ENCODE data around the gene SLC39A6. TPM values are rescaled to one million over a fixed set of nuclear protein-coding genes. Genes with fewer than 3 reads are reported as not detected.

SLC39A6 gene
- total RNA-seq, 6 experiments from 2014 or later = 62.4 to 76.4 (median 71.1) TPM

DNA sequence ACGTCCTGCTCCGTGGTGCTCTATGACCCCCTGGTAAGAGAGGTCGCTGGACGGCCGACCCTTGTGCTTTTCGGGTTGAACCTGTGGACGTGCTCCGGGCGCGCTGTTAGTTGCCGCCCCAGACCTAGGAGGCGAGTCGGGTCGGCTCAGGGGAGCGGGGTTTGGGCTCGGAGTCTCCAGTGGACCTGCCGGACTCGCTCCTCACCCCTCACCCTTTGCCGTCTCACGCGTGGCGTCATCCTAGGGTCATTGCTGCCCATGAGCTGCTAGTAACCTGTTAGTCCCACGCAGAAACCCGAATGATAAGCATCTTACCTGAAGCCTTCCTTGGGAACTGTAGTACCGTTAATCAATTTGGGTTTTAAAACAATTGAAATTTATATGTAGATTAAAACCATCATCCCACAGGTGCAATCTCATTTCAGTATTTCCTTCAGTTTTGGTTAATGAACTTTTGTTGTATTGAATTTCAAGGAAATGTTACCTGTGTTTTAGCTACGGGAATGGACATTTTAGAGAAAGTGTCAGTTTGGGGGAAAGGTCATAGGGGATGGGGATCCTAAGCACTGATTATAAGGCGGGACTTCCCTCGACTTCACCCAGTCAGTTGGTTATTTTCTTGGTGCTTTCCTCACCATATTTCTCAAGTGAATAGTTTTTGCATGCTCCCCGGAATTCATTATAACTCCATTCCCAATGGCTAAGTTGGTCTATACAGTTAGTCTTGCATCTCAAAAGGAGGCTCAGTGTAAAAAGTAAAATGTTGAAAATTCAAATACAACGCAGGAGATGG, 1.1 kb upstream of the SLC39A6 start:
- Mint-ChIP-seq H3K9me3 (no peaks in the 10 kb centered on the region), H3K27me3 (ENCODE audit: insufficient read depth) (peaks cover 3% of the 10 kb centered on the region; the same call in 1 of the 2 replicates), H3K4me1 (ENCODE audit: low read depth) (peaks cover 49% of the 10 kb centered on the region), H3K27ac (peak overlapping the region; percentile 93), H3K4me3 (peak overlapping the region; percentile 98), H3K36me3 (ENCODE audit: low read depth) (peaks cover 10% of the 10 kb centered on the region)
- no peak for DNase-seq
- TF ChIP-seq CTCF (IDR thresholded peaks at IDR 0.05) = no peak

DNA sequence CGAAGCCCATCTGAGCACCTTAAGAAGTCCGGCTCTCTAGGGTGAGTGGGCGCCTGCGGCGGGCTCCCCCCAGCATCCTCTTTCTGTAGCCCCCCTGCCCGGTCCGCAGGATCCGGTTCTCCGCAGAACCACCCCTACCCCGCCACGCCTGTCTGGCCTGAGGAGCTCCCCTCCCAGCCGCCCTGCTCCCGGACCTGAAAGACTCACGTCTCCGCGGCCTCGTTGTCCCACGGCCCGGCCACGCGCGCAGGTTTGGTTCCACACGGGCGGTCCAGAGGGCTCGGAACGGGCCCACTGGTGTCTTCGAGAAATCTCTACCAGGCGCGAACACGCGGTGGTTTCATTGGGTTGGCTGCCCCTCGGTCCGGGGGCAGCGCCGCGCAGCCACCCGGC, 237 bp downstream of the SLC39A6 start:
- peaks cover 3% of the 10 kb centered on the region; the same call in 1 of the 2 replicates for H3K27me3 Mint-ChIP-seq (ENCODE audit: insufficient read depth)
- no peak for TF ChIP-seq CTCF (IDR thresholded peaks at IDR 0.05)
- H3K36me3 Mint-ChIP-seq (ENCODE audit: low read depth) = peaks cover 15% of the 10 kb centered on the region
- H3K4me1 Mint-ChIP-seq (ENCODE audit: low read depth) = peaks cover 50% of the 10 kb centered on the region
- H3K27ac Mint-ChIP-seq = peak overlapping the region; percentile 93
- H3K9me3 Mint-ChIP-seq = no peaks in the 10 kb centered on the region
- peak overlapping the region; percentile 98 for H3K4me3 Mint-ChIP-seq
- no peak for DNase-seq

GRCh38 chr18:36128530-36128870, 640 bp downstream of the SLC39A6 start:
- Mint-ChIP-seq H3K27ac (peak overlapping the region; percentile 93), H3K4me1 (ENCODE audit: low read depth) (peaks cover 49% of the 10 kb centered on the region), H3K36me3 (ENCODE audit: low read depth) (peaks cover 17% of the 10 kb centered on the region), H3K27me3 (ENCODE audit: insufficient read depth) (peaks cover 3% of the 10 kb centered on the region; the same call in 1 of the 2 replicates), H3K9me3 (no peaks in the 10 kb centered on the region), H3K4me3 (peak overlapping the region; percentile 98)
- TF ChIP-seq CTCF (IDR thresholded peaks at IDR 0.05) = no peak
- peak; percentile 12 for DNase-seq

DNA sequence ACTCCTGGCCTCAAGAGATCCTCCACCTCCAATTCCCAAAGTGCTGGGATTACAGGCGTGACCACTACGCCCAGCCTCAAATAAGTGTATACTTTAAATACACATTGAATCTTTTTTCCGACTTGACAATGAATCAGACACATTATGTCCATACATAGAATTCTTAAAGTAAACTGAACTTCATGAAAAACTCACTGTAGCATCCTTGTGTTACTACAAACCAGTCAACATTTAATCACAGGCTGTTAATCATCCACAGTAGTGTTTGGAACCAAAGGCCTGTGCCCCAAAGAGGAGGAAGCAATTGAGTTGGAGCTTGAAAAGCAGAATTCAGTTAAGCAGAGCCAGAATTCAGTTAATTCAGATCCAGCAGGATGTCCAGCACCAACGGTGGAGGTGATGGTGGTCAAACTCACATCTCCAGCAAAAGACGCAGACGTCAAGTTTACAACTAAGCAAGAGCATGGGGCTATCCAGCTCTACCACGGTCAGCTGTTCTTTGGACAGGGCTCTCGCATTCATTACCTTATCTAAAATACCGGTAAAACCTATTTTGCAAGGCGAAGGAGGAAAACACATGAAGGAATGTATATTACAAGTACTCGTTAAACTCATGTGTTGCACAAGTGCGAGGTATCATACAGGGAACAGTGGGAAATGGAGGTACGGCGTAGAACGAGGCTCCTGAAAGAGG, 1.2 kb downstream of the SLC39A6 start:
- peak; percentile 12 for DNase-seq
- H3K36me3 Mint-ChIP-seq (ENCODE audit: low read depth) = peaks cover 20% of the 10 kb centered on the region

GRCh38 chr18:36126668-36127067, 2.5 kb downstream of the SLC39A6 start:
- H3K4me1 Mint-ChIP-seq (ENCODE audit: low read depth) = peaks cover 34% of the 10 kb centered on the region
- no peak for TF ChIP-seq CTCF (IDR thresholded peaks at IDR 0.05)
- no peak for DNase-seq
- H3K36me3 Mint-ChIP-seq (ENCODE audit: low read depth) = peaks cover 16% of the 10 kb centered on the region
- H3K9me3 Mint-ChIP-seq = no peaks in the 10 kb centered on the region
- peaks cover 3% of the 10 kb centered on the region; the same call in 1 of the 2 replicates for H3K27me3 Mint-ChIP-seq (ENCODE audit: insufficient read depth)
- H3K27ac Mint-ChIP-seq = no peak overlapping the region
- H3K4me3 Mint-ChIP-seq = no peak overlapping the region

More for the DNA sequence above, 1.2 kb downstream of the SLC39A6 start:
- Mint-ChIP-seq H3K4me3 (peak overlapping the region; percentile 98), H3K27ac (peak overlapping the region; percentile 93), H3K9me3 (no peaks in the 10 kb centered on the region), H3K4me1 (ENCODE audit: low read depth) (peaks cover 47% of the 10 kb centered on the region), H3K27me3 (ENCODE audit: insufficient read depth) (peaks cover 3% of the 10 kb centered on the region; the same call in 1 of the 2 replicates)
- no peak for TF ChIP-seq CTCF (IDR thresholded peaks at IDR 0.05)

All from HFFc6 (cell line).